ENCODE measurements around the gene CNIH1. TPM values are rescaled to one million over a fixed set of nuclear protein-coding genes. Genes with fewer than 3 reads are reported as not detected.
A peak's percentile ranks its signal among the peaks of the same experiment; 100 is the strongest.

The CNIH1 gene
- total and polyA plus RNA-seq, 2 of the 13 experiments (the other 11 are each of a cell fraction or from before 2014, with no cell fraction given): 166 to 421 TPM

- TF ChIP-seq TFDP2 (CRISPR knock-in tag; IDR thresholded peaks at IDR 0.05) (no peak), ZNF251 (CRISPR knock-in tag; IDR thresholded peaks at IDR 0.05) (no peak), ZNF891 (CRISPR knock-in tag; IDR thresholded peaks at IDR 0.05) (no peak), CC2D1A (CRISPR knock-in tag; IDR thresholded peaks at IDR 0.05) (no peak), ZNF672 (CRISPR knock-in tag; IDR thresholded peaks at IDR 0.05) (no peak), IKZF1 (IDR thresholded peaks at IDR 0.05) (no peak), ZNF878 (CRISPR knock-in tag; IDR thresholded peaks at IDR 0.05) (no peak), ZHX1 (CRISPR knock-in tag; IDR thresholded peaks at IDR 0.05; ENCODE audit: low read depth) (no peak), ZNF616 (CRISPR knock-in tag; IDR thresholded peaks at IDR 0.05; ENCODE audit: low read depth) (no peak), MAFK (conservative IDR thresholded peaks at IDR 0.05 in 1 of 2, IDR thresholded peaks at IDR 0.05 in 1 of 2; ENCODE audit: low read length in 2 of 2) (0 out of 4 replicates have a peak, but pooled peaks of 1 of the 2 experiments have one; percentile 3), PBX2 (CRISPR knock-in tag; IDR thresholded peaks at IDR 0.05) (no peak), HMGXB4 (CRISPR knock-in tag; IDR thresholded peaks at IDR 0.05; ENCODE audit: borderline replicate concordance in 1 of 2, low read depth in 1 of 2) (no peak), ZNF782 (CRISPR knock-in tag; IDR thresholded peaks at IDR 0.05; ENCODE audit: borderline replicate concordance) (no peak), ZNF678 (CRISPR knock-in tag; IDR thresholded peaks at IDR 0.05) (no peak), HCFC1 (IDR thresholded peaks at IDR 0.05; ENCODE audit: low read depth, low read length) (no peak), RARG (CRISPR knock-in tag; IDR thresholded peaks at IDR 0.05; ENCODE audit: low read depth) (no peak), CREBL2 (CRISPR knock-in tag; IDR thresholded peaks at IDR 0.05; ENCODE audit: borderline replicate concordance) (no peak), ZNF879 (CRISPR knock-in tag; IDR thresholded peaks at IDR 0.05) (no peak), ZSCAN31 (CRISPR knock-in tag; IDR thresholded peaks at IDR 0.05; ENCODE audit: low read depth) (no peak), MXI1 (IDR thresholded peaks at IDR 0.05; ENCODE audit: borderline replicate concordance, low read depth, low read length) (peak; percentile 84; the same call in 1 of the 3 replicates), ZNF710 (CRISPR knock-in tag; IDR thresholded peaks at IDR 0.05; ENCODE audit: borderline replicate concordance) (0 out of 2 replicates have a peak, but pooled peaks have one; percentile 46), ZMYM4 (CRISPR knock-in tag; IDR thresholded peaks at IDR 0.05) (peak; percentile 52)
Observed at GRCh38 chr14:54424479-54424901, 16.7 kb downstream of the CNIH1 start (continued).

All from HepG2 (cell line).